Panc1 (cell line): ENCODE results near the gene PPARG.

ENCODE experiments used
- CTCF ChIP-seq: fragments of 450-650 bp; IDR thresholded peaks from 2 replicates; pipeline ENCODE4 v1.5.1; 2017; ENCODE audit warnings: mild to moderate bottlenecking
- POLR2AphosphoS5 ChIP-seq: IDR thresholded peaks from 2 replicates; pipeline ENCODE4 v1.6.1; 2012; ENCODE audit warnings: mild to moderate bottlenecking, low read depth, low read length, moderate library complexity
- REST ChIP-seq, 2 experiments: IDR thresholded peaks; 2 replicates each; pipeline ENCODE4 v1.6.1; 2011 to 2012; ENCODE audit warnings: low read depth in 2 of 2, control low read depth in 1 of 2, low read length in 1 of 2, mild to moderate bottlenecking in 1 of 2, moderate library complexity in 1 of 2; ENCODE audit not compliant: insufficient read depth in 1 of 2
- TCF7L2 ChIP-seq: IDR thresholded peaks from 2 replicates; pipeline ENCODE4 v1.6.1; 2011; ENCODE audit warnings: mild to moderate bottlenecking, low read depth, low read length, inconsistent platforms

- TF ChIP-seq CTCF, result no peak
- no peak for TF ChIP-seq REST (IDR thresholded peaks at IDR 0.05; ENCODE audit: insufficient read depth in 1 of 2, low read depth in 2 of 2, low read length in 1 of 2)
- TF ChIP-seq POLR2AphosphoS5, result no peak
- no peak for TF ChIP-seq TCF7L2
Observed at GRCh38 chr3:12309716-12310115, 20.8 kb downstream of the PPARG start.
